Limb (tissue), 2 donors: Measurements from ENCODE around the gene ICE2.

ENCODE experiments used
- DNase-seq, 2 donors: peaks; one replicate each; pipeline ENCODE4 v3.0.0-alpha.2; 2016; ENCODE audit errors: extremely low spot score in 2 of 2

The ICE2 gene

DNA sequence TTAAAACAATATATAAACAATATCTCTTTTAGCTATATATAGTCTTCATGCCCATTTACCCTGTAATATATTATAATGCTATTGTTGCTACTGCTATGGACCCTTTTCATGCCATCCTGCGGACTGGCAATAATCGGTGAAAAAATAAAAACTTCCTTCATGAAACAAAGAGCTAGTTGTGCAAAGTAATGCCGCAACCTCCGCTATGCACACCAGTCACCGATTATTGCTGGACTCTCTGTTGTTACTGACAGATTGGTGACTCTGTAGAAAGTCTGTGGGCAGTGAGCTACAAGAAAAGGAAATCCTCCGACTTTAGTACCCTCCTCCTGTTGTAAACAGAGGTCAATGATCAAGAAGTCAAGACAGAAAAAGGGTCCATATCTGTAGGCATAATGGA, 17.9 kb upstream of the ICE2 start:
- no peak for DNase-seq

DNA sequence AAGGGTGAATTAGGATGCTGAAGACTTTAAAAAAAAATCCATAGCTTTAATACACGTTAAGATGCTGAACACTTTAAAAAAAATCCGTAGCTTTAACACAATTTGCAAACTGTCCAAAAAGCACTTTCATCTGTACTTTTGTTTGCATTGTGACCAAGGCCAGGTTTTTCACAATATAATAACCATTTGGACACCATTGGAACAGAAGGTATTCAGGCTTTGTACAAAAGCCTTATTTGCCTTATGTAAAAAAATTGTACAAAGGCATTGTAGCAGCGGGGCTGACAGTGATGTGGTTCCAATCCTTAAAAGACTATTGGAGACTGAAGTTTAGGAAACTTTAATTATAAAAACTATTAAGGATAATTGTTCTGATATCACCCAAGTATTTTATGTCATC, 15.2 kb upstream of the ICE2 start:
- DNase-seq: no peak

DNA sequence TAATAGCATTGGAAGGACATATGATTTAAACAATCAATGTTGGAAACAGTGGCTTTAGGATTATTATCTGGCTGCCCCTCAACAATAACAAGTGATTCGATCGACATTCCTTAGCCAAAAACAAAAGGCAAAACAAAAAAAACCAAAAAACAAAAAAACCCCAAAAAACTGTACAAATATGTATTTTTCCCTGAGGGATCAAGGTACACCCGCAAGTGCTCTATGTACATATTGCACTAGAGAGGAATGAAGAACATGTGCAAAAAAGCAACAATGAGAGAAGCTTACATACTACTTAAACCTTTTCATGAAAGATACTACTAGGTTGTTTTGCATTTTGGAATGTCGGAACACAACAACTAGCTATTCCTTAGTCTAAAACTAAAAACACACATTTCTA, 14.2 kb upstream of the ICE2 start:
- DNase-seq: no peak

DNA sequence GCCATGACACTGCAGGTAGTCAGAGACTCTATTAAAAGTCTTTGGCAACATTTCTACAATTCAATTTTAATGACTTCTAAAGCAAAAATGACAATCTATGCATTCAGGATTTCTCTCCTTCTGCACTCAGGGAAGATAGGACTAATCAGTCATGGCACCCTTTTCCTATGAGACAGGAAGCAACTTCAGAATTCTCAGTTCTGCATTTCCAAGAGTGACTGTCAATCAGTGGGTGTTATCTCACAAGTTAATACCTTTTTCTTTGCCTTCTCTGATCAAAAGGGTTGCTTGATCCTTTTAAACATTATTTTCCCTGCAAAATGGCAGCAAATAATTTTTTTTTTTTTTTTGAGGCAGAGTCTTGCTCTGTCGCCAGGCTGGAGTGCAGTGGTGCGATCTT, 7.8 kb upstream of the ICE2 start:
- no peak for DNase-seq

DNA sequence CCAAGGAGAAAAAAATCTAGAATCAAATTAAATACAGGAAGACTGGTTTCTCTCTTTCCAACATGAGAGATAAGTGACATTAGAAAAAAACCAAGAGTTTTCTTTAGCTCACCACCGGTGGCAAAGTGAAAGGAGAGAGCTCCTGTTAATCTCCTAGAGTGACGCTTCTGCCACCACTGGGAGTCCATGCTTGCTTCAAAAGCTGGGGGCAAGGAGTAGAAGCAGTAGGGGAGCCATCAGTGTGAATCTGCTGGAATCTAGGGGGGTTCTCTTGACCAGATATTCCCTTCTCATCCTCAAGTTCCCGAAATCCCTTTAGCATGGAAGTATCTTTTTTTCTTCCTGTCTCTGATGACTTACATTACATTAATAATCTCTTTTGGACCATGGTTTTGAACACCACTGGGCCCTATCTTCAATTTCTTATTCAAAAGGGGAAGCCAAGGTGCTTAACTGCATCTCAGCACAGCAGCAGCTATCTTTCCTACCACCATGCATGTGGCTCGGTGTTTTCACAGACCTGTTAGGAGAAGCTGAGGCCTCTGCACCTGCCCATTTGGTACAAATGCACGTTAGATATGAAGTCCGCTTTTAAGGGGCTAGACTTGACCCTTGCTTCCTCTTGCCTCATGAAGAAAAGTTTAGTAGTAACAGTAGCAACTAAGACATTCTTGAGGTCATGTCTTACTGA, 6.6 kb upstream of the ICE2 start:
- DNase-seq: no peak

DNA sequence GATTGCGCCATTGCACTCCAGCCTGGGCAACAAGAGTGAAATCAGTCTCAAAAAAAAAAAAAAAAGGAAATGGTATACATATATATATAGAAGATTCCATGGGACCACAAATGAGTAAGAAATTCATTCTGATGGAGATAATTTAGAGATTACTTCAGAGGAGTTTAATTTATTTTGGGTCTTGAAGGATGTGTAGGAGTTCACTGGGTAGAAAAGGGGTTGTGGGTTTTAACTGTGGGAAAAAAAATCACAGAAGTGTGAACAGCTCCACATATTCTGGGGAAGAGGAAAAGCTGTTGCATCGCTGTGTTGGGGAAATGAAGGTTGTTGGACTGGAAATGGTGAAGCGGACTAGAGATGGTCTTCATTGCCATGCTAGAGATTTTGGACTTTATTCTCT, 4.1 kb upstream of the ICE2 start:
- DNase-seq: no peak

DNA sequence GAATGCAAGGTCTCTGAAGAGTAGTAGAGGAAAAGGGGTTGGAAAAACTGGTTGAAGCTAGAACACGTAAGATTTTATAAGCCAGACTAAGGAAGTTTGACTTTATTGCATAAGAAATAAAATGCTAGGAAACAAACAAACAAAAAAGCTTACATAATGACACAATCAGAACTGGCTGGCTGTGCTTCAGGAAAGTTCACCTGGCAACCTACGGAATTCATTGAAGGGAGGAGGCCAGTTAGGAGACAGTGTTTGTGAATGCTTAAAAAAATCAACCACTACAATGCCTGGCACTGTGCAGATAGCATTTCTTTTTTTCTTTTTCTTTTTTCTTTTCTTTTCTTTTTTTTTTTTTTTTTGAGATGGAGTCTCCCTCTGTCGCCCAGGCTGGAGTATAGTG, 1.9 kb upstream of the ICE2 start:
- DNase-seq: no peak

DNA sequence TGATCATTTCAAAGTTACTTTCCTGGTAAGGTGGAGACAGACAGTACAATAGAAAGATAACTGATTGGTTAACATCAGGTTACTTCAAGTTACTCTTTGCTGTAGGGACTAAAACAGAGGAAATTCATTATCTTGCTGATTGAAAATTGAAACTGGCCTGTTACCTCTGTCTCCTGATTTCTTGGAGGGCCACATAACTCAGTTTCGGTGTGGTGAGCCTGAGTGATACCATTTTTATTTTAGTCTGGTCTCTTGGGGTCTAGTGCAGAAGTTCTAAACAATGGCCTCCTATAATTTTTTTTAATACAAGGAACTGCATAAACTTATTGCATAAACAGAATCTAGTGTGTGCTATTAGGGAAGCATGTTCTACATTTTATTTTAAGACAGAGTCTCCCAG, 1.2 kb upstream of the ICE2 start:
- DNase-seq: no peak

DNA sequence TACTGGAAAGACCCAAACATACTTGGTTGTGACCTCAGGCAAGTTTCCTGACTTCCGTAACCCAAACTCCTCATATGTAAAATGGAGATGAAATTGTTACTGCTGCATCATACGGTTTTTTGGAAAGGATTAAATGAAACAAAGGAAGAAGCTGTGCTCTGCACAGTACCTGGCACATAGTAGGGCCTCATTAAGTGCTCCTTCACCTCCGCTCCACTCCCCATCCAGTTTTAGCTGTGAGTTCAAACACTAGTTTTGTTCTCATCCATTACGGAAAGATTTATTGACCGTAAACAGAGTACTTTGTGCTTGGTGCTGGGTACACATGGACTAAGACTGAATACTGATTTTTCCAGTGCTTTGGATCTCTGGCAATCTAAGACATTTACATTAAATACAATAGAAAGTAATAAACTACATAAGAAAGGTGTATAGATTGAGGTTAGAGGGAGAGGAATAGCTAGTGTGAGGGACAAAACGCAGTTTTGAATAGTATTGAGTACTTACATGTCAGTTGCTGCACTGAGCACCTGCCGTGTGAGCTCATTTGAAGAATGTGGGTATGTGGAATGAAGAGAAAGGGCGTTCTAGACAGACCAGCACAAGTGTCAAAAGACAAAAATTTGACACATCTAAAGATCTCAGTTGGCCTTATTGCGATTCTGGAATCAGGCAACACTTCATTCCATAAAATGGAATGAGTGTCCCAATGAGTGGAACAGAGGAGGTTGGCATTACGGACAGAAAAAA, 594 bp upstream of the ICE2 start:
- peak in 1 of 2 donors; percentile 28 for DNase-seq

DNA sequence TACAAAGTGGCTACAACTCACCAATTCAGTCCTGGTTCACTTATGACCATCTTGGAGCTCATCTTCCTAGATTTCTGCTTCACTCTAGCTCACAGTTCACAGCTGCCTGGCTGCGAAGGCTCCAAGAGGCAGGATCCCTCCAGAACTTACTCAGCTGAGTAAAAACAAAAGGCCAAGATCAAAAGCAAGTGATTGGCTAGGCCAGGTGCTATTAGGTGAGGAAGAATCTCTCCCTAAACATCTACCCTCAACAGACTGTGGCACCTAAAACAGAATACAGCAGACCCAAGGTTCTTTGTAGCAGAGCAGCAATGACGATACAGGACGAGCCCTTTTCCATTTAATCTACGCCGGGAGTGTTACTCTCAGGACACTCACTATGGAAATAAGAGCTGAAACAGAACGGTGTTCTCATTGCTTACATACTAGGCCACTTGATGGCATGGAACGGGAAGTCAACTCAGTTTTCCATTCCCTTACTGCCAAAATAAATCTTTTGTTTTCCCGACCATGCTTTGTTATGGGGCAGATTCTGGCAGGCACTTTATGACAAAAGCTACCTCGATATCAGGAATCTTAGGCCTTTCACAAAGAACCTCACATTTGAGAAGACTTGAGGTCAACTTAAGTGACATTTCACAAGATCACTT, 901 bp downstream of the ICE2 start:
- DNase-seq: peak; percentile 38 to 41

DNA sequence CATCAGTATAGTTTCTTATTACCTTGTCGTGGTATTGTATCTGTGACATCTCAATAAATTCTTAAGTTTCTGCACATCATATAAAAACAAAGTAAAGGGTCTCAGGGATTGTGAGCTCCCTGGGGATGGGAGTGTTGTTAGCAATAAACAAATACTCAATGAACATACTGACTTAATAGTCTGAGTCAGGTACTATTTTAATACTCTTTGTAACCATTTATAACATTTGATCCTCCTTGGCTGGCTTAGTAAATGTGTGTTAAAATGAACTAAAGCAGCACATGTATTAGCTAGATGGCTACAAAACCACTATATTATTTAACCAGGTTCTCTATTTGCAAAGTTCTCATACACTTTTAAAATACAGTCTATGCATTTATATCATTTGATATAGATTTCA, 1.8 kb downstream of the ICE2 start:
- DNase-seq: no peak

DNA sequence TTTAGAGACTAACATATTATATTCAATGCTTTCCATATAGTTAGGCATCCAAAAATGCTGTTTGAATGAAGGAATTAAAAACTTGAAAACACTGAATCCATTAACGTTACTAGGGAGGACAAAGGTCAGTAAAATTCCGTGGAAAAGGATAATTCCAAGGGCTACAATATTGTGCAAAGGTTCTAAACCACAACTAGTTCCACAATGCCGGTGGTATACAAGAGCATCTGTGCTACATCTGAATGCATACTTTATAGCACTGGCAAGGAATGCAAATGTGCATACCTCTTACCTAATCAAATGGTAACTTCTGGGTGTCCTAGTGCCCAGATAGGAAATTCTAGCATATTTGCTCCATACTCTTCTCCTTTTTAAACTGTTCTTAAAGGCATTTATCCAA, 2.2 kb downstream of the ICE2 start:
- no peak for DNase-seq

DNA sequence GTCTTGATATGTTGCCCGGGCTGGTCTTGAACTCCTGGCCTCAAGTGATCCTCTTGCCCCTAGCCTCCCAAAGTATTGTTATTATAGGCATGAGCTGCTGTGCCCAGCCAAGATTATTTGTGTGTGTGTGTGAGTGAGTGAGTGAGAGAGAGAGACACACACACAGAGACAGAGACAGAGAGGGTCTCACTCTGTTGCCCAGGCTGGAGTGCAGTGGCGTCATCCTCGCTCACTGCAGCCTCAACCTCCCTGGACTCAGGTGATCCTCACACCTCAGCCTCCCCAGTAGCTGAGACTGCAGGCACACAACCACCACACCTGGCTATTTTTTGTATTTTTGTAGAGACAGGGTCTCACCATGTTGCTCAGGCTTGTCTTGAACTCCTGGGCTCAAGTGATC, 5.8 kb downstream of the ICE2 start:
- no peak for DNase-seq

DNA sequence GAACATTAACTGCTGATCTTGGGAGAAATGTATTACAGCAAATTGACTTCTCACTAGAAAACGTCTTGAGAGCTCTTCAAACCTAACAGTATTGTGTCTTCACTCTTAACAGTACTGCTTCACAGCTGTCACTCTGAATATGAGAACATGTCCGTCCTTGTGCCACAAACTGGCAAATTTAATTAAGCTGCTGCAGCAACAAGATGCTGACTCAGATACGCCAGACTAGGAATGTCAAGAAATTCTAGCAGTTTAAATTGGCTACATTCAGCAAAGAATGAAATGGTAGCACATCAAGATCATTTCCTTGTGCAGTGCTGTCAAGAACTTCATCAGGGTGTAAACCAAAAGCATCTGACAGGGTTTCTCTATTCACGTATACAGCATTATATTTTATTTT, 7.6 kb downstream of the ICE2 start:
- DNase-seq: no peak

DNA sequence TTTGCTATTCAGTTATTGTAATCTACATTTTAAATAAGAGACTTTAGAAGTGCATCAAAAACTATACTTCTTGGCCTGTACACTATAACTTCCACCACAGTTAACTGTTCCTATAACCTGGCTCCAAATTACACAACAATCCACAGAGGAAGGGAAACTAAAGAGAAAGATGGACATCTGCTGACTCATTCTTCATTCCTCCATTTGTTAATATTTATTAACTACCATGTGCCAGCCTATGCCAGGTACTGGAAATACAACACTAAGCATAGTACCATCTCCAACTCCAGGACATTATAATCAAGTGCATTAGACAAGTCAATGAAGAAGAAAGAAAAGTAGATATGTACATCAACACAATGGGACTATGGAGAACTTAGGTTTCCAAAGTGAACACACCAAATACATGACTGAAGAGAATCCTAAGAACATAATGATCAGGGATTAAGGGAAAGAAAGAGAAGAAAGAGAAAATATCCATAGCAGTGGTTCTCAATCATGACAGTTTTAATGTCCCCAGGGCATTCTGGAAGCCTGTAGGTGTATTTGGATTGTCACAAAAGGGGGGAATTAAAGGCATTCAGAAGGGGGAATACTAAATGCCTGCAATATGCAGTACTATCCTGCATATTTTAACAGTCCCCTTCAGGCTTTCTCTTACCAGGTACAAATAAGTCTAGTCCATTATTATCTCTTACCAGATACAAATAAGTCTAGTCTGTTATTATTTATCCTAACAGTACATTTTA, 8.9 kb downstream of the ICE2 start:
- no peak for DNase-seq

DNA sequence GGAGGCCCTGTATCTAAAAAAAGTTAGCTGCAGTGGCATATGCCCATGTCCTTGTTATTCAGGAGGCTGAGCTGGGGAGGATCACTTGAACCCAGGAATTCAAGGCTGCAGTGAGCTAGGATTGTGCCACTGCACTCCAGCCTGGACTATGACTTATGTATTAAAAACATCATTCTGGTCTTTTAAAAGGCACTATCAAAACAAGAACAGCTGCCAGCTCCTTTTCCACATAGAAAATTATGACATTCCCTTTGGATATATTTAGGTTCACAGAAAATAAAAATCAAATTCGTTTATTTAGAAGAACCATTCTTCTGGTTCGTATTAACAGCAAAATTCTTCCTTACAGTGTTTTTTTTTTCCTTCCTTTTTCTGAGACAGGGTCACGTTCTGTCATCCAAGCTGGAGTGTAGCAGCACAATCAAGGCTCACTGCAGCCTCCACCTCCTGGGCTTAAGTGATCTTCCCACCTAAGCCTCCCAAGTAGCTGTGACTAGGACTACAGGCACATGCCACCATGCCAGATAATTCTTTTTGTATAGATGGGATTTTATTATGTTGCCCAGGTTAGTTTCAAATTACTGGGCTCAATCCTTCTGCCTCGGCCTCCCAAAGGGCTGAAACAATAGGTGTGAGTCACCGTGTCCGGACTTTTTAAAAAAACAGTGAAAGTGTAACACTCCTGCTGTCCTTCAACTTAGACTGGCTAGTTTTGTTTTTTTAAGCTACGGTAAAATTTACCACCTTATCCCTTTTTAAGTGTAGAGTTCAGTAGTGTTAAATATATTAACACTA, 13.9 kb downstream of the ICE2 start:
- DNase-seq: no peak

DNA sequence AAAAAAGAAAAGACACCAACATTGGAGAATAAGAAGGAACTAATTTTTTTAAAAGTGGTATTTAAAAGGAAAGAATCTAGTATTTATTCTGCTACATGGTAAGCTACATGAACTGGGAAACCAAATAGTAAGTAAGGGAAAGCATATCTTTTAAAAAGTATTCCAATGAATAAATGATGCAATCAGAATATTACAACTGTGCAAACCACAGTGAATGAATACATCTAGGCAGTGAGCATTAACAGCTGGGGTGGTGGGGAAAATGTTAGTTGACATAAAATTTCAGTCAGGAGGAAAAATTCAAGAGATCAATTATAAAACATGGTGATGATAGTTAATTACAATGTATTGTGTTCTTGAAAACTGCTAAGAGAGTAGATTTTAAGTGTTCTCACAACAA, 16.9 kb downstream of the ICE2 start:
- no peak for DNase-seq

DNA sequence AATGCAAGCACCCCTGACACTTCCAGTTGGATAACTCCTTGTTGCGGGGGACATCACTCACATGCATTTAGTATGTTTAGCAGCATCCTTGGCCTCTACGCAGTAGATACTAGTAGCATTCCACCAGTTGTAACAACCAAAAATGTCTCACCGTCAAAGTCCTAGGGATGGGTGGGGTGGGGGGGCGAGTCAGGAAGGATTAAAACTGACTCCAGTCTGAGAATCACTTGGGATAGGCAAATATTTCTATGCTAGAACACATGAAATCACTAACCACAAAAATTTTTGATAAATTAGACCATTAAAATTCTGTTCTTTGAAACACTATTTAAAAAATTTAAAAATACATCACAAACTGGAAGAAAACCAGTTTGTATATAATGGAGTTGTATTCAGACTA, 18.0 kb downstream of the ICE2 start:
- no peak for DNase-seq

DNA sequence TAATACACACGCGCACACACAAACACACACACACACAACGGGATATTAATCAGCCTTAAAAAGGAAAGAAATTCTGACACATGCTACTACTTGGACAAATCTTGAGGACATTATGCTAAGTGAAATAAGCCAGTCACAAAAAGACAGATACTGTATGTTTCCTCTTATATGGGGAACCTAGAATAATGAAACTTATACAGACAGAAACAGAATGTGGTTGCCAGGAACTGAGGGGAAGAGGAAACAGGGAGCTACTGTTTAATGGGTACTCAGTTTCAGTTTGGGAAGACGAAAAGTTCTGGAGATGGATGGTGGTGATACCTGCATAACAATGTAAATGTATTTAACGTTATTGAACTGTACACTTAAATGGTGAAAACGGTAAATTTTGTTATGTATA, 20.2 kb downstream of the ICE2 start:
- no peak for DNase-seq

DNA sequence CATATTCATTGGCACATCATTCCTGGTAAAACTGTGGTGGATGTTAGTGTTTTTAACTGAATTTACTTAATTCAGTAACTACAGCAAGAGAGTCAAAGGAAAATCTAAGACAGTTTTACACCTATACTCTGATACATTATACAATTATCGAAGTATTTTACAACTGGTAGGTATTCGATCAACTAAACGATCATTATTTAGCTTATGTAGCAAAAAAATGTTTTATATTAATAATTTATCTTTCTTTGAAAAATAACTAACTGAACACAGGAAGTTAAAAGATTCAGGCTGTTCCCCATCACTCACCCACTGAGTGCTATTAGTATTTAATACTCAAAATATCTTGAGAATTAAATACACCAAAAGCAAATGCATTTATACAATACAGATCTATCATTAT, 21.0 kb downstream of the ICE2 start:
- no peak for DNase-seq

DNA sequence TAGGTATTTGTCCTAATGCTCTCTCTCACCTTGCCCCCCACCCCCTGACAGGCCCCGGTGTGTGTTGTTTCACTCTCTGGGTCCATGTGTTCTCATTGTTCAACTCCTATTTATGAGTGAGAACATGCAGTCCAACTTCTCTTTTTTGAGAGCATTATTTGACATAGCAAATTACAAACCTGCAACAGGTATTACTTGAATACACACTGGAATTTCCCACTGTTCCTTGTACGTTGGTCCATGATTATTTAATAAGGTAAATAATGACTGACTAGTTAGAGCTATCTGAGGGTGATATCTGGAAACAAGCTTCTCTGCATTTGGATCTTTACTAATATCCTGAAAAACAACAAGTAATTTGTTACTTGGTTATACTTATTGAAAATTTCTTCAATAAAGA, 24.1 kb downstream of the ICE2 start:
- DNase-seq: no peak
